CD14-positive monocyte (primary cell): Measurements from ENCODE around the gene RCC1. TPM values are rescaled to one million over a fixed set of nuclear protein-coding genes. Genes with fewer than 3 reads are reported as not detected.
A peak's percentile ranks its signal among the peaks of the same experiment; 100 is the strongest.

Experiments
- DNase-seq, 3 donors: peaks; one replicate each; pipeline ENCODE4 v3.0.0-alpha.2; 2011 to 2022
- H2AFZ ChIP-seq: 2 replicates; pipeline ENCODE4 v1.6.0; 2012; ENCODE audit warnings: mild to moderate bottlenecking, low read depth, low read length, inconsistent platforms; ENCODE audit not compliant: insufficient read depth, poor library complexity, severe bottlenecking
- H3K27ac ChIP-seq, 2 donors: 1 replicate in 1 of 2; 2 replicates in 1 of 2; pipeline ENCODE4 v1.5.1; 2012 to 2013; ENCODE audit warnings: low read length in 2 of 2, control low read depth in 1 of 2, inconsistent platforms in 1 of 2, low read depth in 1 of 2, mild to moderate bottlenecking in 1 of 2
- H3K27me3 ChIP-seq, 2 donors: one replicate each; pipeline versions ENCODE4 v1.6.0 to v1.6.1; 2011 to 2013; ENCODE audit warnings: low read length in 2 of 2; ENCODE audit not compliant: control insufficient read depth in 2 of 2, insufficient read depth in 2 of 2
- H3K36me3 ChIP-seq, 2 donors: replicated peaks in 1 of 2; 1 replicate in 1 of 2; 2 replicates in 1 of 2; pipeline versions ENCODE4 v1.5.1 to v1.6.1; 2012 to 2013; ENCODE audit warnings: low read length in 2 of 2, control low read depth in 1 of 2, inconsistent platforms in 1 of 2, mild to moderate bottlenecking in 1 of 2; ENCODE audit not compliant: insufficient read depth in 2 of 2, control insufficient read depth in 1 of 2
- H3K4me1 ChIP-seq, 2 donors: 1 replicate in 1 of 2; 2 replicates in 1 of 2; pipeline versions ENCODE4 v1.5.1 to v1.6.1; 2012 to 2013; ENCODE audit warnings: low read length in 2 of 2, control low read depth in 1 of 2, inconsistent platforms in 1 of 2, mild to moderate bottlenecking in 1 of 2, moderate library complexity in 1 of 2; ENCODE audit not compliant: insufficient read depth in 2 of 2, control insufficient read depth in 1 of 2
- H3K4me2 ChIP-seq: replicated peaks from 2 replicates; pipeline ENCODE3; 2012; ENCODE audit warnings: low read length, moderate library complexity, mild to moderate bottlenecking; ENCODE audit not compliant: poor library complexity, severe bottlenecking; ENCODE audit errors: extremely low read depth
- H3K4me3 ChIP-seq, 3 experiments: fragments of 200-600 bp in 1 of 3; sonication (generic) in 1 of 3; replicated peaks in 1 of 3; 1 replicate in 2 of 3; 2 replicates in 1 of 3; pipeline ENCODE4 v1.5.1; 2011 to 2013; ENCODE audit warnings: low read length in 3 of 3, mild to moderate bottlenecking in 3 of 3, control low read depth in 2 of 3, low read depth in 2 of 3, inconsistent platforms in 1 of 3, moderate library complexity in 1 of 3
- H3K79me2 ChIP-seq: 2 replicates; pipeline ENCODE4 v1.6.0; 2012; ENCODE audit warnings: mild to moderate bottlenecking, control low read depth, inconsistent platforms, low read length, moderate library complexity; ENCODE audit not compliant: insufficient read depth
- H3K9ac ChIP-seq: 2 replicates; pipeline ENCODE4 v1.6.0; 2017; ENCODE audit warnings: low read length, mild to moderate bottlenecking; ENCODE audit not compliant: insufficient read depth, poor library complexity, severe bottlenecking
- H3K9me3 ChIP-seq, 2 donors: replicated peaks in 1 of 2; 1 replicate in 1 of 2; 2 replicates in 1 of 2; pipeline versions ENCODE4 v1.5.1 to v1.6.1; 2012 to 2013; ENCODE audit warnings: low read length in 2 of 2, control low read depth in 1 of 2; ENCODE audit not compliant: control insufficient read depth in 1 of 2, insufficient read depth in 1 of 2
- H4K20me1 ChIP-seq: 2 replicates; pipeline ENCODE4 v1.6.0; 2012; ENCODE audit warnings: mild to moderate bottlenecking, low read length, control low read depth, moderate library complexity; ENCODE audit not compliant: insufficient read depth
- H3K27ac Mint-ChIP-seq, 7 donors: one replicate each; pipeline ENCODE4 v1.8.0; 2020; ENCODE audit warnings: mild to moderate bottlenecking in 7 of 7, mixed read lengths in 7 of 7, moderate library complexity in 6 of 7, inconsistent platforms in 2 of 7
- H3K27me3 Mint-ChIP-seq, 3 donors: one replicate each; pipeline ENCODE4 v1.8.0; 2021 to 2022; ENCODE audit warnings: low read depth in 3 of 3, mild to moderate bottlenecking in 3 of 3, mixed read lengths in 3 of 3, moderate library complexity in 3 of 3, inconsistent platforms in 1 of 3
- H3K36me3 Mint-ChIP-seq, 2 donors: one replicate each; pipeline ENCODE4 v1.8.0; 2020; ENCODE audit warnings: mixed read lengths in 2 of 2, inconsistent platforms in 1 of 2, mild to moderate bottlenecking in 1 of 2
- H3K4me1 Mint-ChIP-seq: one replicate; pipeline ENCODE4 v1.8.0; 2020; ENCODE audit warnings: mild to moderate bottlenecking, mixed read lengths
- H3K4me3 Mint-ChIP-seq, 2 donors: one replicate each; pipeline ENCODE4 v1.8.0; 2020; ENCODE audit warnings: mild to moderate bottlenecking in 2 of 2, mixed read lengths in 2 of 2, moderate library complexity in 1 of 2
- H3K9me3 Mint-ChIP-seq, 7 donors: one replicate each; pipeline ENCODE4 v1.8.0; 2020 to 2022; ENCODE audit warnings: mixed read lengths in 7 of 7, mild to moderate bottlenecking in 6 of 7, moderate library complexity in 6 of 7, inconsistent platforms in 2 of 7
- CTCF ChIP-seq: fragments of 200-600 bp; IDR thresholded peaks from one replicate; pipeline ENCODE4 v1.8.0; 2022; ENCODE audit warnings: antibody characterized with exemption, mild to moderate bottlenecking
- WGBS: methylation state at CpG from one replicate; pipeline ENCODE4 v1.1.5; 2013; ENCODE audit warnings: missing lambda C conversion rate; ENCODE audit not compliant: insufficient coverage; 5-methylcytosine and 5-hydroxymethylcytosine counted together
- intact Hi-C, 2 donors: fragments of 100-400 bp; cut with micrococcal nuclease; formaldehyde crosslinking; loops; one replicate each; pipeline versions ENCODE4 v1.15.0 to v1.15.1; 2023
- polyA plus RNA-seq, 3 donors: library from polyadenylated mRNA; depleted of rRNA in 1 of 3; unstranded in 2 of 3; stranded (reverse) in 1 of 3; fragments of 300-500 nt in 2 of 3; fragments of >200 nt in 1 of 3; fragmentation: Illumina TruSeq in 2 of 3; gene quantifications; 1 replicate in 2 of 3; 2 replicates in 1 of 3; pipeline ENCODE4 v1.2.3, GENCODE V29; 2012 to 2021

The RCC1 gene
- polyA plus RNA-seq, 3 donors = 8.7 to 10.6 (median 10.1) TPM

GRCh38 chr1:28507247-28507645 lies 1.4 kb downstream of the RCC1 start:
- Histone ChIP-seq H3K4me2 (peak overlapping the region; percentile 72), H2AFZ (no peak overlapping the region), H4K20me1 (peaks cover 61% of the 10 kb centered on the region), H3K27me3 (no peaks in the 10 kb centered on the region), H3K4me1 (peaks cover 42 to 49% of the 10 kb centered on the region in 2 donors), H3K79me2 (peaks cover 60% of the 10 kb centered on the region), H3K36me3 (peaks cover 37 to 43% of the 10 kb centered on the region in 2 donors), H3K9ac (peak overlapping the region; percentile 74), H3K9me3 (no peaks in the 10 kb centered on the region), H3K27ac (peak overlapping the region; percentile 4 to 81), H3K4me3 (peak overlapping the region; percentile 58 to 93 (median 91))
- H3K9me3 Mint-ChIP-seq = peaks cover 0 to 3% (median 0%) of the 10 kb centered on the region in 7 donors
- WGBS = 0% methylated on average over 7 of the region's 11 CpGs
- no peak for DNase-seq
- peak overlapping the region; percentile 94 to 96 for H3K4me3 Mint-ChIP-seq
- no peak for TF ChIP-seq CTCF
- H3K4me1 Mint-ChIP-seq = peaks cover 52% of the 10 kb centered on the region
- H3K27me3 Mint-ChIP-seq = no peaks in the 10 kb centered on the region
- intact Hi-C loops = loop anchor here in 1 of 2 donors (5.0 to 10.0 kb wide), 5 partner anchors 75 to 675 kb away; partner anchors contain the start of genes RNU11, SESN2 and SRSF4
- peaks cover 31 to 40% of the 10 kb centered on the region in 2 donors for H3K36me3 Mint-ChIP-seq
- H3K27ac Mint-ChIP-seq = peak overlapping the region; percentile 75 to 95 (median 92)

- Histone ChIP-seq H3K36me3 (peaks cover 41 to 49% of the 10 kb centered on the region in 2 donors), H3K4me1 (peaks cover 42 to 49% of the 10 kb centered on the region in 2 donors), H3K9ac (peak overlapping the region; percentile 74), H2AFZ (no peak overlapping the region), H3K4me2 (peak overlapping the region; percentile 72), H3K9me3 (no peaks in the 10 kb centered on the region), H4K20me1 (peaks cover 67% of the 10 kb centered on the region), H3K27ac (peak overlapping the region; percentile 4 to 81), H3K27me3 (no peaks in the 10 kb centered on the region), H3K4me3 (peak overlapping the region; percentile 58 to 93 (median 91)), H3K79me2 (peaks cover 65% of the 10 kb centered on the region)
- Mint-ChIP-seq H3K36me3 (peaks cover 37 to 45% of the 10 kb centered on the region in 2 donors), H3K9me3 (peaks cover 0 to 3% (median 0%) of the 10 kb centered on the region in 7 donors), H3K4me1 (peaks cover 58% of the 10 kb centered on the region), H3K27me3 (no peaks in the 10 kb centered on the region), H3K27ac (peak overlapping the region; percentile 75 to 95 (median 84)), H3K4me3 (peak overlapping the region; percentile 94 to 96)
- TF ChIP-seq CTCF = no peak
- intact Hi-C loops = loop anchor here in 1 of 2 donors (5.0 to 10.0 kb wide), 5 partner anchors 74 to 674 kb away; partner anchors contain the start of genes RNU11, SESN2 and SRSF4
- DNase-seq = no peak
- 11% methylated on average over 4 of the region's 10 CpGs for WGBS
These were observed 2.0 kb downstream of the RCC1 start for GRCh38 chr1:28507646-28508434.
